Lower lobe of right lung (tissue), 2 donors: Measurements from ENCODE around the gene JADE2. TPM values are rescaled to one million over a fixed set of nuclear protein-coding genes. Genes with fewer than 3 reads are reported as not detected.

ENCODE experiments used
- ATAC-seq, 2 donors: fragments of 200-7000 bp; cut with Tn5 transposase; one replicate each; pipeline ENCODE4 v1.9.1; 2020 to 2022; ENCODE audit warnings: mild to moderate bottlenecking in 2 of 2, moderate library complexity in 2 of 2
- DNase-seq: peaks from one replicate; pipeline ENCODE4 v3.0.0-alpha.2; 2020
- H3K27ac ChIP-seq: fragments of 200-600 bp; one replicate; pipeline ENCODE4 v1.8.0; 2022
- H3K27me3 ChIP-seq: fragments of 200-600 bp; one replicate; pipeline ENCODE4 v1.8.0; 2022; ENCODE audit warnings: low read depth
- H3K36me3 ChIP-seq: fragments of 200-600 bp; one replicate; pipeline ENCODE4 v1.8.0; 2022; ENCODE audit warnings: mild to moderate bottlenecking
- H3K4me1 ChIP-seq: fragments of 200-600 bp; one replicate; pipeline ENCODE4 v1.8.0; 2022
- H3K4me3 ChIP-seq: fragments of 200-600 bp; one replicate; pipeline ENCODE4 v1.8.0; 2022; ENCODE audit warnings: mild to moderate bottlenecking
- H3K9me3 ChIP-seq: fragments of 200-600 bp; one replicate; pipeline ENCODE4 v1.8.0; 2022
- CTCF ChIP-seq: fragments of 200-600 bp; IDR thresholded peaks from one replicate; pipeline ENCODE4 v1.8.0; 2022; ENCODE audit warnings: antibody characterized with exemption, mild to moderate bottlenecking
- intact Hi-C: fragments of 100-400 bp; cut with DNase I; formaldehyde crosslinking; loops from one replicate; pipeline ENCODE4 v1.11.0; 2022
- total RNA-seq: library from RNA; stranded (reverse); fragmentation: NEBNext Ultra II Directional; extraction: Animal tissue kit (Norgen Biotek cat#: 25700); gene quantifications from one replicate; pipeline ENCODE4 v1.2.1, GENCODE V29; 2021
- donor health status: DM: no; HTN: yes; CAD: no; lungs with severe emphysema.

The JADE2 gene
- total RNA-seq, 1 donor from 2014 or later = 79.4 TPM

GRCh38 chr5:134610725-134611124 is 85.3 kb downstream of the JADE2 start:
- no peak overlapping the region for H3K4me3 ChIP-seq
- H3K27ac ChIP-seq = no peak overlapping the region
- TF ChIP-seq CTCF = no peak
- H3K9me3 ChIP-seq = no peaks in the 10 kb centered on the region
- DNase-seq (no peak), ATAC-seq (no peak)
- no peaks in the 10 kb centered on the region for H3K27me3 ChIP-seq
- no peaks in the 10 kb centered on the region for H3K4me1 ChIP-seq
- H3K36me3 ChIP-seq = peaks cover 100% of the 10 kb centered on the region
- intact Hi-C loops = no loop called here

GRCh38 chr5:134611515-134611914 is 86.0 kb downstream of the JADE2 start:
- no peaks in the 10 kb centered on the region for H3K9me3 ChIP-seq
- intact Hi-C loops = no loop called here
- H3K27me3 ChIP-seq = no peaks in the 10 kb centered on the region
- H3K36me3 ChIP-seq = peaks cover 100% of the 10 kb centered on the region
- no peak overlapping the region for H3K27ac ChIP-seq
- no peaks in the 10 kb centered on the region for H3K4me1 ChIP-seq
- ATAC-seq (peak in 1 of 2 donors; percentile 57), DNase-seq (no peak)
- no peak for TF ChIP-seq CTCF
- H3K4me3 ChIP-seq = no peak overlapping the region

DNA sequence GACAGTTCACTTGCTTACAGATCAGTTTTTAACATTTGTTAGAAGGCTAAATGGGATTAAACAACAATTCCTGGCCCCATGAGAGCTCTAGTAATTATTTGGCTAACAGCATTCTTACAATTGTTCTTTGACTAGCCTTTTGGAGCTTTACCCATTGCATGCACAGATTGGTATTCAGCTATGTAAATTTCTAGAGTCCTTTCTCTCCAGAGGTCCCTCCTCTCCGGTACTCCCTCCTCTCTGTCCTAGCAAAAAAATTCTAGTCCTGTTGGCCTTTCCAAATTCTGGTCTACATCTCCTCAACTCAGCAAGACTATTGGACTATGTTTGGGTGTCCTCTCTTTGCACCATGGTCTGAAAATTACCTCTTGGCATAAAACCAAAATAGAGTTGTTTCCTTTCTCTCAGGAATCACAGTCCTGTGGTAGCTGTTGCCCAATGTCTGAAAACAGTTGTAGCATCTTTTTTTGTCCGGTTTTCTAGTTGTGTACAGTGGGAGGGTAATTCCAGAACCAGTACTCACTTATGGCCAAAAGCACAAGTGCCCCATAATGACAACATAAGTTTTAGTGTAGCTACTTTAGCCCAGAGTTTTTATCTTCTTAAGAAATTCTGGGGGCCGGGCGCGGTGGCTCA is 89.1 kb downstream of the JADE2 start:
- Histone ChIP-seq H3K36me3 (peaks cover 100% of the 10 kb centered on the region), H3K9me3 (no peaks in the 10 kb centered on the region), H3K4me3 (no peak overlapping the region), H3K27me3 (no peaks in the 10 kb centered on the region), H3K27ac (no peak overlapping the region), H3K4me1 (no peaks in the 10 kb centered on the region)
- TF ChIP-seq CTCF = no peak
- DNase-seq (no peak), ATAC-seq (no peak)
- intact Hi-C loops = no loop called here

- Histone ChIP-seq H3K9me3 (no peaks in the 10 kb centered on the region), H3K27ac (no peak overlapping the region), H3K27me3 (no peaks in the 10 kb centered on the region), H3K36me3 (peaks cover 82% of the 10 kb centered on the region), H3K4me3 (no peak overlapping the region), H3K4me1 (no peaks in the 10 kb centered on the region)
- intact Hi-C loops = no loop called here
- ATAC-seq (no peak), DNase-seq (no peak)
- TF ChIP-seq CTCF = no peak
Observed at GRCh38 chr5:134620634-134621033, 95.2 kb downstream of the JADE2 start.

- intact Hi-C loops = no loop called here
- H3K27ac ChIP-seq = peak overlapping the region; percentile 27
- H3K27me3 ChIP-seq = no peaks in the 10 kb centered on the region
- peaks cover 8% of the 10 kb centered on the region for H3K4me1 ChIP-seq
- DNase-seq = no peak
- no peak for TF ChIP-seq CTCF
- no peak for ATAC-seq
- H3K4me3 ChIP-seq = no peak overlapping the region
- H3K9me3 ChIP-seq = no peaks in the 10 kb centered on the region
- peaks cover 50% of the 10 kb centered on the region for H3K36me3 ChIP-seq
Observed at GRCh38 chr5:134625559-134625958, 100.1 kb downstream of the JADE2 start.
